SU-DHL-6 (cell line): ENCODE data around the gene HOXC4.

Source experiments
- EZH2phosphoT487 ChIP-seq: fragments of 200-600 bp; sonication (generic), shearing (Covaris generic); conservative IDR thresholded peaks from 2 replicates; pipeline ENCODE4 v1.6.1; 2018; ENCODE audit warnings: mild to moderate bottlenecking, antibody characterized with exemption, low read length, moderate library complexity, mixed read lengths
- TF ChIP-seq, protein P1 (sequence below): fragments of 200-600 bp; sonication (generic); IDR thresholded peaks from one replicate; pipeline ENCODE4 v1.5.1; 2017; ENCODE audit warnings: antibody characterized with exemption, mild to moderate bottlenecking, low read length, moderate library complexity; ENCODE audit not compliant: insufficient read depth, poor library complexity, severe bottlenecking

DNA sequence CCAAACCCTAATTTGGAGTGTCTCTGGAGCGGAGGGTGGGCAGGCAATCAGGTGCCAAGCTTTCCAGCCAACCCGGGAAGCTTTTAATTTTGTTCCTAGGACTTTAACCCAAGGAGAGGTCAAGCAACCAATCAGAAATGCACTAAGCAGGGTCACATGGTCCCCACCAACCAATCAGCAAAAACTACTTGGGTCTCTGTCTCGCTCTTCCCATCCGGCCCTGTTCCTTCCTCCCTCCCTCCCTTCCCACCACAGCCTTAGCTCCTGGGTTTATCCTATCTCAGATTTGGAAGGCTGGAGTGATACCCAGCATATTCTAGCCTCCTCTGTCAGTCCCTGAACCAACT lies 13.5 kb upstream of the HOXC4 start:
- TF ChIP-seq, protein P1, sequence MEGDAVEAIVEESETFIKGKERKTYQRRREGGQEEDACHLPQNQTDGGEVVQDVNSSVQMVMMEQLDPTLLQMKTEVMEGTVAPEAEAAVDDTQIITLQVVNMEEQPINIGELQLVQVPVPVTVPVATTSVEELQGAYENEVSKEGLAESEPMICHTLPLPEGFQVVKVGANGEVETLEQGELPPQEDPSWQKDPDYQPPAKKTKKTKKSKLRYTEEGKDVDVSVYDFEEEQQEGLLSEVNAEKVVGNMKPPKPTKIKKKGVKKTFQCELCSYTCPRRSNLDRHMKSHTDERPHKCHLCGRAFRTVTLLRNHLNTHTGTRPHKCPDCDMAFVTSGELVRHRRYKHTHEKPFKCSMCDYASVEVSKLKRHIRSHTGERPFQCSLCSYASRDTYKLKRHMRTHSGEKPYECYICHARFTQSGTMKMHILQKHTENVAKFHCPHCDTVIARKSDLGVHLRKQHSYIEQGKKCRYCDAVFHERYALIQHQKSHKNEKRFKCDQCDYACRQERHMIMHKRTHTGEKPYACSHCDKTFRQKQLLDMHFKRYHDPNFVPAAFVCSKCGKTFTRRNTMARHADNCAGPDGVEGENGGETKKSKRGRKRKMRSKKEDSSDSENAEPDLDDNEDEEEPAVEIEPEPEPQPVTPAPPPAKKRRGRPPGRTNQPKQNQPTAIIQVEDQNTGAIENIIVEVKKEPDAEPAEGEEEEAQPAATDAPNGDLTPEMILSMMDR = no peak
- no peak for TF ChIP-seq EZH2phosphoT487
